CD4-positive, alpha-beta T cell (primary cell): Measurements from ENCODE around the gene KRT20. TPM values are rescaled to one million over a fixed set of nuclear protein-coding genes. Genes with fewer than 3 reads are reported as not detected.

Experiments used
- ATAC-seq: fragments of 200-7000 bp; cut with Tn5 transposase; one replicate; pipeline ENCODE4 v1.10.0; 2022; ENCODE audit warnings: mild to moderate bottlenecking; ENCODE audit not compliant: poor library complexity
- CTCF ChIA-PET: fragments of 350-600 bp; sonication (Branson Sonifier 250); formaldehyde crosslinking; loops from one replicate; lab custom pipeline; 2021; ENCODE audit warnings: antibody characterized with exemption, inconsistent platforms; lab: Charles Lee
- POLR2A ChIA-PET: fragments of 350-600 bp; sonication (Branson Sonifier 250); formaldehyde crosslinking; loops from one replicate; lab custom pipeline; 2021; ENCODE audit warnings: antibody characterized with exemption, inconsistent platforms; lab: Charles Lee
- DNase-seq, 14 experiments: peaks; one replicate each; pipeline ENCODE4 v3.0.0-alpha.2; 2013 to 2020; ENCODE audit warnings: mixed read lengths in 2 of 14
- H3K27ac ChIP-seq, 2 donors: one replicate each; pipeline versions ENCODE4 v1.5.1 to v1.7.0; 2013; ENCODE audit warnings: low read length in 2 of 2, low read depth in 1 of 2, mild to moderate bottlenecking in 1 of 2
- H3K27me3 ChIP-seq, 2 experiments: 1 replicate in 1 of 2; 2 replicates in 1 of 2; pipeline versions ENCODE4 v1.6.1 to v1.7.0; 2013; ENCODE audit warnings: low read length in 2 of 2, control low read depth in 1 of 2, mild to moderate bottlenecking in 1 of 2, moderate library complexity in 1 of 2; ENCODE audit not compliant: insufficient read depth in 2 of 2, control insufficient read depth in 1 of 2
- H3K36me3 ChIP-seq: one replicate; pipeline ENCODE4 v1.6.1; 2013; ENCODE audit warnings: low read length, control low read depth; ENCODE audit not compliant: insufficient read depth
- H3K4me1 ChIP-seq: one replicate; pipeline ENCODE4 v1.6.1; 2013; ENCODE audit warnings: low read length, control low read depth; ENCODE audit not compliant: insufficient read depth
- H3K4me3 ChIP-seq: one replicate; pipeline ENCODE4 v1.5.1; 2013; ENCODE audit warnings: mild to moderate bottlenecking, low read length, moderate library complexity
- H3K9me3 ChIP-seq, 2 experiments: 1 replicate in 1 of 2; 2 replicates in 1 of 2; pipeline versions ENCODE4 v1.6.1 to v1.7.0; 2013; ENCODE audit warnings: low read length in 2 of 2, mild to moderate bottlenecking in 2 of 2, control low read depth in 1 of 2, moderate library complexity in 1 of 2; ENCODE audit not compliant: control insufficient read depth in 1 of 2, insufficient read depth in 1 of 2
- H3K27ac Mint-ChIP-seq: one replicate; pipeline ENCODE4 v1.8.0; 2020; ENCODE audit warnings: mixed read lengths
- H3K27me3 Mint-ChIP-seq: one replicate; pipeline ENCODE4 v1.8.0; 2021; ENCODE audit warnings: mixed read lengths
- H3K36me3 Mint-ChIP-seq: one replicate; pipeline ENCODE4 v1.8.0; 2021; ENCODE audit warnings: low read depth, mixed read lengths
- H3K4me1 Mint-ChIP-seq: one replicate; pipeline ENCODE4 v1.8.0; 2021; ENCODE audit warnings: low read depth, mixed read lengths
- H3K4me3 Mint-ChIP-seq: one replicate; pipeline ENCODE4 v1.8.0; 2020; ENCODE audit warnings: mild to moderate bottlenecking, mixed read lengths
- H3K9me3 Mint-ChIP-seq: one replicate; pipeline ENCODE4 v1.8.0; 2020; ENCODE audit warnings: mixed read lengths
- CTCF ChIP-seq: fragments of 200-600 bp; IDR thresholded peaks from one replicate; pipeline ENCODE4 v1.8.0; 2022; ENCODE audit warnings: antibody characterized with exemption, mild to moderate bottlenecking
- intact Hi-C, 2 experiments: fragments of 100-400 bp; cut with DNase I in 1 of 2; cut with micrococcal nuclease in 1 of 2; formaldehyde crosslinking; loops; one replicate each; pipeline versions ENCODE4 v1.15.1 to v1.9.0; 2023 to 2025; cut with DNase I, micrococcal nuclease
- total RNA-seq, 174 experiments: library from RNA in 2 of 174; stranded (reverse) in 2 of 174; gene quantifications; one replicate each; pipeline ENCODE4 v1.2.3 and lab custom pipeline; 2021 to 2026

Gene KRT20
- total RNA-seq, 2 experiments from 2014 or later, result not detected

GRCh38 chr17:40901981-40902474, 17.0 kb upstream of the KRT20 start:
- Histone ChIP-seq H3K4me1 (no peaks in the 10 kb centered on the region), H3K27ac (no peak overlapping the region), H3K4me3 (no peak overlapping the region), H3K9me3 (no peaks in the 10 kb centered on the region), H3K36me3 (no peaks in the 10 kb centered on the region), H3K27me3 (peaks cover 2 to 13% of the 10 kb centered on the region in 2 experiments)
- H3K27ac Mint-ChIP-seq, result no peak overlapping the region
- ChIA-PET CTCF (interaction anchor here (0.5 to 1.2 kb wide), 2 partner anchors 747 to 1933 kb away, joined by 3 to 5 read pairs; no protein-coding TSS in a partner anchor), POLR2A (no interaction called here)
- DNase-seq (no peak), ATAC-seq (no peak)
- intact Hi-C loops, result no loop called here
- no peak for TF ChIP-seq CTCF
- no peaks in the 10 kb centered on the region for H3K9me3 Mint-ChIP-seq
- no peaks in the 10 kb centered on the region for H3K36me3 Mint-ChIP-seq
- no peak overlapping the region for H3K4me3 Mint-ChIP-seq
- H3K4me1 Mint-ChIP-seq, result no peaks in the 10 kb centered on the region
- H3K27me3 Mint-ChIP-seq, result peaks cover 64% of the 10 kb centered on the region

GRCh38 chr17:40900809-40901356, 15.8 kb upstream of the KRT20 start:
- ChIA-PET POLR2A (no interaction called here), CTCF (interaction anchor here (1.2 kb wide), 1 partner anchor 748 kb away, joined by 5 read pairs; no protein-coding TSS in a partner anchor)
- no peak for TF ChIP-seq CTCF
- Mint-ChIP-seq H3K27ac (no peak overlapping the region), H3K4me1 (no peaks in the 10 kb centered on the region), H3K9me3 (no peaks in the 10 kb centered on the region), H3K27me3 (peaks cover 63% of the 10 kb centered on the region), H3K36me3 (no peaks in the 10 kb centered on the region), H3K4me3 (no peak overlapping the region)
- no peak for ATAC-seq
- intact Hi-C loops, result no loop called here
- Histone ChIP-seq H3K9me3 (no peaks in the 10 kb centered on the region), H3K27me3 (peaks cover 2 to 4% of the 10 kb centered on the region in 2 experiments), H3K36me3 (no peaks in the 10 kb centered on the region), H3K4me1 (no peaks in the 10 kb centered on the region), H3K27ac (no peak overlapping the region), H3K4me3 (no peak overlapping the region)
- no peak for DNase-seq

GRCh38 chr17:40896916-40897455, 11.9 kb upstream of the KRT20 start:
- no peaks in the 10 kb centered on the region for H3K36me3 ChIP-seq
- DNase-seq (no peak), ATAC-seq (no peak)
- no peaks in the 10 kb centered on the region for H3K4me1 Mint-ChIP-seq
- no peaks in the 10 kb centered on the region for H3K9me3 ChIP-seq
- H3K4me3 ChIP-seq, result no peak overlapping the region
- no peak overlapping the region for H3K27ac Mint-ChIP-seq
- H3K27me3 ChIP-seq, result peaks cover 2 to 13% of the 10 kb centered on the region in 2 experiments
- H3K36me3 Mint-ChIP-seq, result no peaks in the 10 kb centered on the region
- POLR2A ChIA-PET, result no interaction called here
- no peaks in the 10 kb centered on the region for H3K9me3 Mint-ChIP-seq
- no peaks in the 10 kb centered on the region for H3K4me1 ChIP-seq
- CTCF ChIA-PET, result no interaction called here
- H3K27ac ChIP-seq, result no peak overlapping the region
- peaks cover 64% of the 10 kb centered on the region for H3K27me3 Mint-ChIP-seq
- no peak for TF ChIP-seq CTCF
- intact Hi-C loops, result no loop called here
- H3K4me3 Mint-ChIP-seq, result no peak overlapping the region
